ENCODE measurements around the gene MGA. TPM values are rescaled to one million over a fixed set of nuclear protein-coding genes. Genes with fewer than 3 reads are reported as not detected.

MGA gene
- total and polyA plus RNA-seq, 12 donors: 2.6 to 56.8 (median 37.4) TPM

DNA sequence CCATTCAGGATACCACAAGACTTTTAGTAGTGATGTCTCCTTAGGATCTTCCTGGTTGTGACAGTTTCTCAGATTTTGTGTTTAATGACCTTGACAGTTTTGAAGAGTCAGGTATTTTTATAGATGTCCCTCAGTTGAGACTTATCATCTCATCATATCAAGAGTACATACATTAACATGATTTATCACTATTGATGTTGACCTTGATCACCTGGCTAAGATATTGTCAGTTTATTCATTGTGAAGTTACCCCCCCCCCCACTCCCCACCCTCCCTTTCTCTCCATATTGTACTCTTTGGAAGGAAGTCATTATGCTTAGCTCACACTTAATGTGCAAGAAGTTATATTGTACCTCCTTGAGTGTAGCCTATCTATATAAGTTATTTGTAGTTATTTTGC, 42.9 kb downstream of the MGA start:
- peaks cover 0 to 8% of the 10 kb centered on the region in 2 donors for H3K36me3 ChIP-seq (replicated peaks in 1 of 2)
- H3K27ac ChIP-seq: no peak overlapping the region
- intact Hi-C loops (cut with DNase I): no loop called here

DNA sequence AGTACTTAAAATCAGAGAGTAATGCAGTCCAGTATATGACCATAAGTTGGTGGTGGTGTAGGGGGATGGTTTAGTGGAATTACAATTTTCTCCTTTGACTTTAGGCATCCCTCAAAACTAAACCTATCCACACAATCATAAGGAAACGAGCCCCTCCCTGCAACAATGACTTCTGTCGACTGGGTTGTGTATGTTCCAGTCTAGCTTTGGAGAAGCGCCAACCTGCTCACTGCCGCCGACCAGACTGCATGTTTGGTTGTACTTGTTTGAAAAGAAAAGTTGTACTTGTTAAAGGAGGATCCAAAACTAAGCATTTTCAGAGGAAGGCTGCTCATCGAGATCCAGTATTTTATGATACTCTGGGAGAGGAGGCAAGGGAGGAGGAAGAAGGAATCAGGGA, 52.8 kb downstream of the MGA start:
- intact Hi-C loops (cut with DNase I): no loop called here
- no peak overlapping the region for H3K4me3 ChIP-seq
- peaks cover 0 to 5% of the 10 kb centered on the region in 2 donors for H3K4me1 ChIP-seq (replicated peaks in 1 of 2)
- WGBS, 4 donors: 46 to 70% (median 58%) methylated on average over 6 of the region's 6 CpGs
- no peak overlapping the region for H3K27ac ChIP-seq
- TF ChIP-seq POLR2A (IDR thresholded peaks at IDR 0.05): no peak
- no peak for TF ChIP-seq CTCF (IDR thresholded peaks at IDR 0.05)
- H3K36me3 ChIP-seq (replicated peaks in 1 of 2): peaks cover 0 to 50% of the 10 kb centered on the region in 2 donors
- DNase-seq: peak in 2 of 7 donors; percentile 13 to 18
- H3K27me3 ChIP-seq: no peaks in the 10 kb centered on the region
- H3K9me3 ChIP-seq (replicated peaks in 1 of 3): no peaks in the 10 kb centered on the region

More for the DNA sequence above, 42.9 kb downstream of the MGA start:
- Histone ChIP-seq H3K4me3 (no peak overlapping the region), H3K9me3 (replicated peaks in 1 of 3) (no peaks in the 10 kb centered on the region), H3K4me1 (replicated peaks in 1 of 2) (peaks cover 5 to 6% of the 10 kb centered on the region in 2 donors), H3K27me3 (no peaks in the 10 kb centered on the region)
- no peak for TF ChIP-seq POLR2A (IDR thresholded peaks at IDR 0.05)
- TF ChIP-seq CTCF (IDR thresholded peaks at IDR 0.05): no peak
- no peak for DNase-seq

GRCh38 chr15:41714291-41714690, 54.1 kb downstream of the MGA start:
- peaks cover 0 to 37% of the 10 kb centered on the region in 2 donors for H3K36me3 ChIP-seq (replicated peaks in 1 of 2)

DNA sequence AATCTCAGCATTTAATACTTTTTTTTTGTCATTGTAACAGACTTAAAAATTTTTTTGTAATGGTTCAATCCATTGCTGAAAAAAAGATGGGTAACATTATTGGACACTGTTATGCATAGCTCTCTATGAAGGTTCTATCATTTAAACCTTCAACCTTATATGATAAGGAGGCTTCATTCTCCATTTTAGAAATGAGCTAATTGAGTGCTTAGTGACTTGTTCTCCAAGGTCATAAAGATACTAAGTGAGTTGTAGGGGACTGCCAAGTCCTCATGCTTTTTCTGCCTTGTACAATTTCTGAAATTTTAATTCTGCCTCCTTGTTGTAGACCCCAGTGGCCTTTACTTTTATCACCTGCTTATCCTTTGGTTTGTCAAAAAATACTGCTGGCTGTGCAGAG, 56.7 kb downstream of the MGA start:
- no peaks in the 10 kb centered on the region for H3K27me3 ChIP-seq
- H3K4me3 ChIP-seq: no peak overlapping the region
- H3K36me3 ChIP-seq (replicated peaks in 1 of 2): peaks cover 0 to 15% of the 10 kb centered on the region in 2 donors
- no peaks in the 10 kb centered on the region for H3K9me3 ChIP-seq (replicated peaks in 1 of 3)
- DNase-seq: no peak
- TF ChIP-seq CTCF (IDR thresholded peaks at IDR 0.05): no peak
- no peak for TF ChIP-seq POLR2A (IDR thresholded peaks at IDR 0.05)
- peaks cover 0 to 5% of the 10 kb centered on the region in 2 donors for H3K4me1 ChIP-seq (replicated peaks in 1 of 2)
- H3K27ac ChIP-seq: no peak overlapping the region
- intact Hi-C loops (cut with DNase I): no loop called here

More at GRCh38 chr15:41714291-41714690, 54.1 kb downstream of the MGA start:
- no peak overlapping the region for H3K27ac ChIP-seq
- H3K9me3 ChIP-seq (replicated peaks in 1 of 3): no peaks in the 10 kb centered on the region
- H3K27me3 ChIP-seq: no peaks in the 10 kb centered on the region
- no peak overlapping the region for H3K4me3 ChIP-seq
- TF ChIP-seq CTCF (IDR thresholded peaks at IDR 0.05): no peak
- TF ChIP-seq POLR2A (IDR thresholded peaks at IDR 0.05): no peak
- 87 to 100% (median 91%) methylated on average over 3 of the region's 3 CpGs for WGBS, 4 donors
- no peak for DNase-seq
- H3K4me1 ChIP-seq (replicated peaks in 1 of 2): peaks cover 0 to 5% of the 10 kb centered on the region in 2 donors
- intact Hi-C loops (cut with DNase I): no loop called here
